ENCODE measurements around the gene PGBD1. TPM values are rescaled to one million over a fixed set of nuclear protein-coding genes. Genes with fewer than 3 reads are reported as not detected.
A peak's percentile ranks its signal among the peaks of the same experiment; 100 is the strongest.

PGBD1 gene
- total and polyA plus RNA-seq, 2 of the 13 experiments (the other 11 are each of a cell fraction or from before 2014, with no cell fraction given): 3.6 to 6.9 TPM

DNA sequence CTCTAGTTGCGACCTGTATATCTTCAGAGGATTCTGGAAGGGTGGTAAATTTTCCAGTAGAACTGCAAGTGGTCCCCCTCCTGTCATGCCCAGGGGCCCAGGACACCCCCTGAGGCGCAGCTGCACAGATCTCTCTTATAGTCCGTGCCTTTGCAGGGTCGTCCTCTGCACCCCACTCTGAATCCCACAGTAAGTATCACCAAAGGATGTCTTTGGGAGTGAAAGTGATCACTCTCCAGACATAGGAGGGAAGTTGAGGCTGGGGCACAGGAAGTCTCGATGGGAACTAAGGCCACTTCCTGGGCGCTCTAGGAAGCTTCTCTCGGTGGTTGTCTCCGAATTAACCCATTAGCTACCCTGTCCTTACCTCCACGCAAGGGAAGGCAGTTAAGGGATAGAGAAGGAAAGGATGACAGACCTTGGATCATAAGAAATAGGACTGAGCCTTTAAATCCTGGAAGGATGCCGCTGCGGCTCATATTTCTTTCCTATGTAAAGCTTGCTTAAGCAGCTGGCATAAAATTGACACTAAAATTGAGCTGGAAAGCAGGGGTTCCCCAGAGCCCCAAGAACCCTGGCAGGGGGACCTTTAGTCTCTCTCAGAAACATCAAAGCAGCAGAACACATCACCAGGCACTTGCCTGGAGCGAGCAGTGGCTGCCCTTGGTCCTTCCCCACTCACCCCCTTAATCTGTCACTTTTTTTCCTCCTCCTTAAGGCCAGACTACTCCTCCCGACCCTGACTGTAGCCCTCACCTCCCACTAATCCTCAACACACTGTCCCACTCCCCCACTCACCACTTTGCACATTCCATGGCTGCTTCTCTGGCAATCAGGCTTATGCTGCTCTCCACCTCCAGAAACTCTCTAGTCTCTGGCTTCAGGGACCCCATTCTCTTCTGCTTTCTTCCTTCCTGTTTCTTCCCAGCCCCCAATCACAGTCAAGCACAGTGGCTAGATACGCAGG, 29.1 kb upstream of the PGBD1 start, which contains the start of gene ZKSCAN4 (continued):
- TF ChIP-seq, protein P1, sequence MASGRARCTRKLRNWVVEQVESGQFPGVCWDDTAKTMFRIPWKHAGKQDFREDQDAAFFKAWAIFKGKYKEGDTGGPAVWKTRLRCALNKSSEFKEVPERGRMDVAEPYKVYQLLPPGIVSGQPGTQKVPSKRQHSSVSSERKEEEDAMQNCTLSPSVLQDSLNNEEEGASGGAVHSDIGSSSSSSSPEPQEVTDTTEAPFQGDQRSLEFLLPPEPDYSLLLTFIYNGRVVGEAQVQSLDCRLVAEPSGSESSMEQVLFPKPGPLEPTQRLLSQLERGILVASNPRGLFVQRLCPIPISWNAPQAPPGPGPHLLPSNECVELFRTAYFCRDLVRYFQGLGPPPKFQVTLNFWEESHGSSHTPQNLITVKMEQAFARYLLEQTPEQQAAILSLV (CRISPR knock-in tag; IDR thresholded peaks at IDR 0.05; ENCODE audit: borderline replicate concordance): peak; percentile 28; the same call in 1 of the 2 replicates
- TF ChIP-seq RBAK (CRISPR knock-in tag; IDR thresholded peaks at IDR 0.05): no peak
- peak; percentile 78 for TF ChIP-seq JUND (CRISPR knock-in tag; IDR thresholded peaks at IDR 0.05)
- TF ChIP-seq, protein P2, sequence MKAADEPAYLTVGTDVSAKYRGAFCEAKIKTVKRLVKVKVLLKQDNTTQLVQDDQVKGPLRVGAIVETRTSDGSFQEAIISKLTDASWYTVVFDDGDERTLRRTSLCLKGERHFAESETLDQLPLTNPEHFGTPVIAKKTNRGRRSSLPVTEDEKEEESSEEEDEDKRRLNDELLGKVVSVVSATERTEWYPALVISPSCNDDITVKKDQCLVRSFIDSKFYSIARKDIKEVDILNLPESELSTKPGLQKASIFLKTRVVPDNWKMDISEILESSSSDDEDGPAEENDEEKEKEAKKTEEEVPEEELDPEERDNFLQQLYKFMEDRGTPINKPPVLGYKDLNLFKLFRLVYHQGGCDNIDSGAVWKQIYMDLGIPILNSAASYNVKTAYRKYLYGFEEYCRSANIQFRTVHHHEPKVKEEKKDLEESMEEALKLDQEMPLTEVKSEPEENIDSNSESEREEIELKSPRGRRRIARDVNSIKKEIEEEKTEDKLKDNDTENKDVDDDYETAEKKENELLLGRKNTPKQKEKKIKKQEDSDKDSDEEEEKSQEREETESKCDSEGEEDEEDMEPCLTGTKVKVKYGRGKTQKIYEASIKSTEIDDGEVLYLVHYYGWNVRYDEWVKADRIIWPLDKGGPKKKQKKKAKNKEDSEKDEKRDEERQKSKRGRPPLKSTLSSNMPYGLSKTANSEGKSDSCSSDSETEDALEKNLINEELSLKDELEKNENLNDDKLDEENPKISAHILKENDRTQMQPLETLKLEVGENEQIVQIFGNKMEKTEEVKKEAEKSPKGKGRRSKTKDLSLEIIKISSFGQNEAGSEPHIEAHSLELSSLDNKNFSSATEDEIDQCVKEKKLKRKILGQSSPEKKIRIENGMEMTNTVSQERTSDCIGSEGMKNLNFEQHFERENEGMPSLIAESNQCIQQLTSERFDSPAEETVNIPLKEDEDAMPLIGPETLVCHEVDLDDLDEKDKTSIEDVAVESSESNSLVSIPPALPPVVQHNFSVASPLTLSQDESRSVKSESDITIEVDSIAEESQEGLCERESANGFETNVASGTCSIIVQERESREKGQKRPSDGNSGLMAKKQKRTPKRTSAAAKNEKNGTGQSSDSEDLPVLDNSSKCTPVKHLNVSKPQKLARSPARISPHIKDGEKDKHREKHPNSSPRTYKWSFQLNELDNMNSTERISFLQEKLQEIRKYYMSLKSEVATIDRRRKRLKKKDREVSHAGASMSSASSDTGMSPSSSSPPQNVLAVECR (CRISPR knock-in tag; IDR thresholded peaks at IDR 0.05; ENCODE audit: borderline replicate concordance): peak; percentile 95
- TF ChIP-seq POLR2AphosphoS5 (IDR thresholded peaks at IDR 0.05; ENCODE audit: low read depth, low read length): peak; percentile 87
- peak; percentile 81; the same call in 1 of the 2 replicates for TF ChIP-seq ZNF567 (CRISPR knock-in tag; IDR thresholded peaks at IDR 0.05; ENCODE audit: borderline replicate concordance)
- no peak for TF ChIP-seq ZNF468 (CRISPR knock-in tag; IDR thresholded peaks at IDR 0.05)
- TF ChIP-seq, protein P3, sequence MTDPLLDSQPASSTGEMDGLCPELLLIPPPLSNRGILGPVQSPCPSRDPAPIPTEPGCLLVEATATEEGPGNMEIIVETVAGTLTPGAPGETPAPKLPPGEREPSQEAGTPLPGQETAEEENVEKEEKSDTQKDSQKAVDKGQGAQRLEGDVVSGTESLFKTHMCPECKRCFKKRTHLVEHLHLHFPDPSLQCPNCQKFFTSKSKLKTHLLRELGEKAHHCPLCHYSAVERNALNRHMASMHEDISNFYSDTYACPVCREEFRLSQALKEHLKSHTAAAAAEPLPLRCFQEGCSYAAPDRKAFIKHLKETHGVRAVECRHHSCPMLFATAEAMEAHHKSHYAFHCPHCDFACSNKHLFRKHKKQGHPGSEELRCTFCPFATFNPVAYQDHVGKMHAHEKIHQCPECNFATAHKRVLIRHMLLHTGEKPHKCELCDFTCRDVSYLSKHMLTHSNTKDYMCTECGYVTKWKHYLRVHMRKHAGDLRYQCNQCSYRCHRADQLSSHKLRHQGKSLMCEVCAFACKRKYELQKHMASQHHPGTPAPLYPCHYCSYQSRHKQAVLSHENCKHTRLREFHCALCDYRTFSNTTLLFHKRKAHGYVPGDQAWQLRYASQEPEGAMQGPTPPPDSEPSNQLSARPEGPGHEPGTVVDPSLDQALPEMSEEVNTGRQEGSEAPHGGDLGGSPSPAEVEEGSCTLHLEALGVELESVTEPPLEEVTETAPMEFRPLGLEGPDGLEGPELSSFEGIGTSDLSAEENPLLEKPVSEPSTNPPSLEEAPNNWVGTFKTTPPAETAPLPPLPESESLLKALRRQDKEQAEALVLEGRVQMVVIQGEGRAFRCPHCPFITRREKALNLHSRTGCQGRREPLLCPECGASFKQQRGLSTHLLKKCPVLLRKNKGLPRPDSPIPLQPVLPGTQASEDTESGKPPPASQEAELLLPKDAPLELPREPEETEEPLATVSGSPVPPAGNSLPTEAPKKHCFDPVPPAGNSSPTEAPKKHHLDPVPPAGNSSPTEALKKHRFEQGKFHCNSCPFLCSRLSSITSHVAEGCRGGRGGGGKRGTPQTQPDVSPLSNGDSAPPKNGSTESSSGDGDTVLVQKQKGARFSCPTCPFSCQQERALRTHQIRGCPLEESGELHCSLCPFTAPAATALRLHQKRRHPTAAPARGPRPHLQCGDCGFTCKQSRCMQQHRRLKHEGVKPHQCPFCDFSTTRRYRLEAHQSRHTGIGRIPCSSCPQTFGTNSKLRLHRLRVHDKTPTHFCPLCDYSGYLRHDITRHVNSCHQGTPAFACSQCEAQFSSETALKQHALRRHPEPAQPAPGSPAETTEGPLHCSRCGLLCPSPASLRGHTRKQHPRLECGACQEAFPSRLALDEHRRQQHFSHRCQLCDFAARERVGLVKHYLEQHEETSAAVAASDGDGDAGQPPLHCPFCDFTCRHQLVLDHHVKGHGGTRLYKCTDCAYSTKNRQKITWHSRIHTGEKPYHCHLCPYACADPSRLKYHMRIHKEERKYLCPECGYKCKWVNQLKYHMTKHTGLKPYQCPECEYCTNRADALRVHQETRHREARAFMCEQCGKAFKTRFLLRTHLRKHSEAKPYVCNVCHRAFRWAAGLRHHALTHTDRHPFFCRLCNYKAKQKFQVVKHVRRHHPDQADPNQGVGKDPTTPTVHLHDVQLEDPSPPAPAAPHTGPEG (CRISPR knock-in tag; IDR thresholded peaks at IDR 0.05): no peak
- TF ChIP-seq GATAD1 (CRISPR knock-in tag; IDR thresholded peaks at IDR 0.05): peak; percentile 99
- TF ChIP-seq NR2F6 (IDR thresholded peaks at IDR 0.05): peak; percentile 39; the same call in 1 of the 2 replicates
- TF ChIP-seq NR2F6 (CRISPR knock-in tag; IDR thresholded peaks at IDR 0.05): peak; percentile 52; the same call in 1 of the 2 replicates
- no peak for TF ChIP-seq ZNF253 (CRISPR knock-in tag; IDR thresholded peaks at IDR 0.05; ENCODE audit: borderline replicate concordance)
- TF ChIP-seq, protein P4, sequence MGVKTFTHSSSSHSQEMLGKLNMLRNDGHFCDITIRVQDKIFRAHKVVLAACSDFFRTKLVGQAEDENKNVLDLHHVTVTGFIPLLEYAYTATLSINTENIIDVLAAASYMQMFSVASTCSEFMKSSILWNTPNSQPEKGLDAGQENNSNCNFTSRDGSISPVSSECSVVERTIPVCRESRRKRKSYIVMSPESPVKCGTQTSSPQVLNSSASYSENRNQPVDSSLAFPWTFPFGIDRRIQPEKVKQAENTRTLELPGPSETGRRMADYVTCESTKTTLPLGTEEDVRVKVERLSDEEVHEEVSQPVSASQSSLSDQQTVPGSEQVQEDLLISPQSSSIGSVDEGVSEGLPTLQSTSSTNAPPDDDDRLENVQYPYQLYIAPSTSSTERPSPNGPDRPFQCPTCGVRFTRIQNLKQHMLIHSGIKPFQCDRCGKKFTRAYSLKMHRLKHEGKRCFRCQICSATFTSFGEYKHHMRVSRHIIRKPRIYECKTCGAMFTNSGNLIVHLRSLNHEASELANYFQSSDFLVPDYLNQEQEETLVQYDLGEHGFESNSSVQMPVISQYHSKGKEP (CRISPR knock-in tag; IDR thresholded peaks at IDR 0.05): peak; percentile 81
- TF ChIP-seq FOXC1 (CRISPR knock-in tag; IDR thresholded peaks at IDR 0.05; ENCODE audit: borderline replicate concordance): 0 out of 2 replicates have a peak, but pooled peaks have one; percentile 19
- TF ChIP-seq NFIC (IDR thresholded peaks at IDR 0.05; ENCODE audit: low read length): peak; percentile 74; the same call in 1 of the 2 replicates
- no peak for TF ChIP-seq NFYB (CRISPR knock-in tag; IDR thresholded peaks at IDR 0.05)

All from HepG2 (cell line).